Mucosa of stomach (tissue), 1 donor: ENCODE results near the gene MRPL49.

Source experiments
- H3K27me3 ChIP-seq: one replicate; pipeline ENCODE4 v1.7.0; 2013; ENCODE audit warnings: mild to moderate bottlenecking, low read length; ENCODE audit not compliant: control insufficient read depth, insufficient read depth
- H3K36me3 ChIP-seq: one replicate; pipeline ENCODE4 v1.7.0; 2013; ENCODE audit warnings: low read length; ENCODE audit not compliant: control insufficient read depth, insufficient read depth
- H3K4me1 ChIP-seq: one replicate; pipeline ENCODE4 v1.7.0; 2013; ENCODE audit warnings: mild to moderate bottlenecking, low read length; ENCODE audit not compliant: control insufficient read depth, insufficient read depth
- H3K4me3 ChIP-seq: one replicate; pipeline ENCODE4 v1.7.0; 2013; ENCODE audit warnings: low read length
- H3K9ac ChIP-seq: one replicate; pipeline ENCODE4 v1.7.0; 2013; ENCODE audit warnings: mild to moderate bottlenecking, low read length, moderate library complexity
- H3K9me3 ChIP-seq: one replicate; pipeline ENCODE4 v1.7.0; 2013; ENCODE audit warnings: mild to moderate bottlenecking, low read length, moderate library complexity; ENCODE audit not compliant: control insufficient read depth
- donor health status: Pancreatic carcinoma.

Gene MRPL49

DNA sequence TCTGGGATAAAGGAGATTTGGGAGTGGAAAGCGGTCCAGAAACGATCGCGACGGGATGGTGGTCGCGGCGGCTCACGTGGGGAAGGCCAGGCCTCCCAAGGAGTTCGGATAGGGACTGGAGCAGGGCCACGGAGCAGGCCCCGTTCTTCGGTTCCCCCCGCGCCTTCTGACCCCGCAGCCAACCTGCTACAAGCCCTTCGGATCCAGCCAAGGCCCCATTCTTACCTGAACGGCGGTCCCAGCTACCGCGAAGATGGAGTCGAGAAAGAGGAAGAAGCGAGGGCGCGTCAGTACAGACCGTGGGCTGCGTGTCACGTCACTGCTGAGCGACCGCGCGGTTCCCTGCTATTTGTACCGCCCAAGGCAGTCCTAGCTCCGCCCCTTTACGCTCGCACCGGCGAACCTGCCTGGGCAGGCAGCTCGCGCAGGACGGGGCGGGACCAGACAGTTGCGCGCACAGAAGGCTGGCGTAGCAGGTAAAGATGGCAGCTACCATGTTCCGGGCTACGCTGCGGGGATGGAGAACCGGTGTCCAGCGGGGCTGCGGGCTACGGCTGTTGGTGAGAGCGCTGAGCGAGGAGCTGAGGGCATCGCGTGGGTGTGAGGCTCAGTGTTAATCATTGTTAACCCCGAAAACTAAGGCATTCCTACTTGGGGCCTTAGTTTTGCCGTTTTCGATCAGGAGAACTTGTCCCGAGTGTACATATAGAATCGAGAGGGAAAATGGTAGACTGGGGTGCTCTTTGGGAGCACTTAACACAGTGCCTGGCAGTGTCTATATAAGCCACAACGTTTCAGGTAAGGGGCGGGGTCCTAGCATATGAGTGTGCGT lies at the start of gene MRPL49, which contains the start of gene FAU:
TSS of gene MRPL49 (plus strand) at position 457 of the 832 bp plus-strand sequence. CDS start at position 483, 26 bp downstream.
TSS of gene FAU (minus strand) at position 270 of the 832 bp plus-strand sequence. CDS start 321 bp downstream, outside the sequence.
- Histone ChIP-seq H3K4me3 (peak within 1 kb of the TSS; percentile 82), H3K9ac (peak within 1 kb of the TSS; percentile 99), H3K27me3 (no peaks in the 10 kb centered on the region), H3K36me3 (peaks cover 31% of the 10 kb centered on the region), H3K4me1 (peaks cover 11% of the 10 kb centered on the region), H3K9me3 (no peaks in the 10 kb centered on the region)

DNA sequence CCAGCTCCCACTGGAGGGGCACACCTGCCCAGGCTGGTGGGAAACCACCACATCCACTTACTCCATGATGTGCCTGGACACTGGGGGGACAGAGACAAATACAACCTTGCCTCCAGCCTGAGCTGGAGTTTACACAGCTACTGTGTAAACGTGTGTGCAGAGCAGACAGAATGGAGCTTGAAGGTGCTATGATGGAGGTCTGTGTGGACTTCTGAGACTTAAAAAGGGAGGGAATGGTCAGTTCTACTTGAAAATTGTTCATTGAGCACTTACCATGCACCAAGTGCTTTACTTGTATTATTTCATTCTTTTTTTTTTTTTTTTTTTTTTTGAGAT lies 49.5 kb upstream of the MRPL49 start:
- Histone ChIP-seq H3K9ac (no peak overlapping the region), H3K36me3 (no peaks in the 10 kb centered on the region), H3K9me3 (no peaks in the 10 kb centered on the region), H3K4me3 (no peak overlapping the region), H3K27me3 (no peaks in the 10 kb centered on the region), H3K4me1 (no peaks in the 10 kb centered on the region)

DNA sequence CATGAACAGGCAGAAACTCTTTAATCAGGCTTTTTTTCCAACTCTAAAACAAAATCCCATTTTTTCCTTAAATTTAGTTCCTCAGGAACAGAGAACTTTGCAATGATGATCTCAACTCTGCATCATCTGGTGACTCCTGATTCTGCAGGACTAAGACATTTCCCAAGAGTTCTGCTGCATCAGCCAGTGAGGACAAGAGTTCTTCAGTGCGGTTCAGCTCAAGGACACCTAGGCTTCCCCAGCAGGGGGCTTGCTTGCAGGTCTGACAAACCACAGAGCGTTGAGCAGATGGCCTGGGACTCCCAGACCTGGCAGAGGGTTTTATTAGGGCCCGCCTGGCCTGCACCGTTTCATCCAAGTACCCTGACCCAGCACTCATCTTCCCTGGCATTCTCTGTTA lies 44.7 kb upstream of the MRPL49 start:
- no peak overlapping the region for H3K4me3 ChIP-seq
- H3K27me3 ChIP-seq: no peaks in the 10 kb centered on the region
- no peaks in the 10 kb centered on the region for H3K36me3 ChIP-seq

DNA sequence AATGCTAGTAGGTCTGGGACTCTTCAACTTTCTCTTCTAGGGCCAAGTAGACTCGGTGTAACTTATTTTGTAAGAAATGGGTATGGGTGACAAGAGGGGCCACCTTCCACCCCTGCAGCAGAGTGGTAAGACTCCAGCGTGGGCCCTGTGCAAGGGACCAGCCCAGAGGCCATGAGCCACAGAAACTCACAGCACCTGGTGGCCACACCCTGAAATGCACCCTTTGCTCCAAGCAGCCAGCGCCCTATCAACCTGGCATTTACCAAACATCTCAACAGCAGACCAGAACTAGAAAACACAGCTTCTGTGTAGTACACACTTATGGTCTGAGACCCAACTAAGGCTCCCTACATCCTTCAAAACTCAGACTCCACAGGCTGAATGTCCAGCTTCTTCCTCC lies 44.0 kb upstream of the MRPL49 start:
- Histone ChIP-seq H3K4me1 (peaks cover 8% of the 10 kb centered on the region), H3K9ac (peak overlapping the region; percentile 48)

More for the DNA sequence above, 44.7 kb upstream of the MRPL49 start:
- Histone ChIP-seq H3K9me3 (no peaks in the 10 kb centered on the region), H3K4me1 (peaks cover 7% of the 10 kb centered on the region), H3K9ac (no peak overlapping the region)

DNA sequence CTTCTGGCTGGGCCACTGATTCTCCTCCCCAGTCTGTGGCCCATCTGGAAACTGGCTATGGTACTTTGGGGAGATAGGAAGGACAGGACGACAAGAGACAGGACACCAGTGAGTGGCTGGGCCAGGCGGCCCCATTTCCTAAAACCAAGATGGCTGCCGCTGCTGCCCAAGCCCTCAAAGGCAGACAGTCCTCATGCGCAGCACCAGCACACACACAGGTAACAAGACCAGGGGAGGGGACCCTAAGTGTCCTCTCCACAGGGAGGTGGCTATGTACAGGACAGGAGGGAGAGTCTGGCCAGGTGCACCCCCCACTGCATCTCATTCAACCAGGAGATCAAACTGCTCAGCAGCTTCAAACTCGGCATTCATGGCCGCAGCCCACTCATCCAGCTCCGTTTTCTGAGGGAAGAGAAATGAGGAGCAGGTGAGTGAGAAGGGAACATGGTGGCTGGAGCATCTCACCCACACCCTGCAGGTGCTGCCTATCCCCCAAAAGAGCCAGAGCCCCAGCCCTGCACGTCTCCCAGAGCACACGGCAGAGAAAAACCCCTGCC lies 43.3 kb upstream of the MRPL49 start:
- Histone ChIP-seq H3K36me3 (no peaks in the 10 kb centered on the region), H3K9me3 (no peaks in the 10 kb centered on the region), H3K27me3 (no peaks in the 10 kb centered on the region), H3K9ac (peak overlapping the region; percentile 48), H3K4me1 (peaks cover 15% of the 10 kb centered on the region), H3K4me3 (no peak overlapping the region)

More for the DNA sequence above, 44.0 kb upstream of the MRPL49 start:
- Histone ChIP-seq H3K27me3 (no peaks in the 10 kb centered on the region), H3K9me3 (no peaks in the 10 kb centered on the region), H3K4me3 (no peak overlapping the region), H3K36me3 (no peaks in the 10 kb centered on the region)

DNA sequence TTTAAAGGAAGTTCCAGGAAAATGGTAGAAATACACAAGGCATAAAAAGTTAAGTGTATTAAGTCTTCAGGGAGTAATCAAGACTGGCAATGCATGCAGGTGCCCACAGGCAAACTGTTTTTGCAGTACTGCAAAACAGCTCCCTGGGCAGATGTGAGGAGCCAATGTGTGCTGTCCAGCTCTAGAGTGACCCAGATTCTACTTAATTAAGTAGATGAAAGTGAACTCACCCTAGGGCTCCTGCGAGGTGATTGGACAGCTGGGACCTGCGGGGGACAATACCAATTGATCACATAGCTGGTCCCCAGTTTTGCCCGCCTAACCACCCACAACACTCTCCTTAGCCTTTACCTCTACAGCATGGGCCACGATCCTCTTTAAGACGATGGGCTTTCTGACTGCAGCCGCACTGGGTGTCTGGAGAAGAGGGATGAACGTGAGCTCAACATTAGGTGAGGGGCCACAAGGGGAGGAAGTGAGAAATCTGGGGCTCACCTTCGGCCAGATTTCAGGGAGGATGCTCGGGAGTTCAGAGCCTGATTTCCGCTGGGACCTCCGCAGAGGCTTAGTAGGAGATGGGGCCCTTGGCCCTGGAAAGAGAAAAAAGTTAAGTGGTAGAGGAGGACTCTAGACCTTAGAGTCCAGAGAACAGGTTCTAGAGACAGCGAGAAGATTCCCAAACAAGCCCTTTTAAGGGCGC lies 38.8 kb upstream of the MRPL49 start:
- H3K27me3 ChIP-seq: no peaks in the 10 kb centered on the region
- peak overlapping the region; percentile 49 for H3K4me3 ChIP-seq
- no peaks in the 10 kb centered on the region for H3K36me3 ChIP-seq
- peak overlapping the region; percentile 88 for H3K9ac ChIP-seq
- peaks cover 25% of the 10 kb centered on the region for H3K4me1 ChIP-seq
- no peaks in the 10 kb centered on the region for H3K9me3 ChIP-seq

DNA sequence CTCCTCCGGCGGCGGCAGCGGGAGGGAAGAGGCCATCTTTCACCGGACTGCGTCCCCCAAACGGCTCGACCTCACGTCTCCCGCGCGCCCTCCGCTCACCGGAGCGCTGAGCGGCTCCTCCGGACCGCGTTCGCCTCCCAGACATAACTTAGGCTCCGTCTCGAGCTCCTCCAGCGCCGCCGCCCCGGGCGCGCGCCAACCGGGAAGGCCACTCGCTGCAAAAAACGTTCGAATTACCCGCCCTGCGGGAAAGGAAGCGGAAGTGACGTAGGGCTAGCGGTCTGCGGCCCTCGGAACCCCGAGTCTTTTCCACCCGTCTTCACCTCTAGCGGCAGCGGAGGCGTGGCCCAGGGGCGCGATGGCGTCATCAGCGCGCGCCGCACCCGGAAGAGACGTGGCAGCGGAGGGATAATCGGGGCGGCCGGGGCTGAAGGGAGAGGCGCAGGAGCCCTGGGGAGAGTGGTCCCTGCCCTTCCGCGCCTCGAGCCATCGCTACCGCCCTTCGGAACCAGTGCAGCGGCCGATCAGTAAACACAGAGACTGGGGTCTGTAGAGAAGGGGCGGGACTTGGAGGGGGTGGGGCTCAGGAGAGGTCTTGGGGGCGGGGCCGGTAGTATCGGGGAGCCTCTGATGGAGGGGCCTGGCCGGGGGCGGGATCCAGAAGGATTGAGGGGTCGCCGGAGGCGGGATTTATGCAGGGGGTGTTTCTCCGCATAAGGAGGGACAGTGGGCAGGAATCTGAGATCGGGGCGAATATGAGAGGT lies 38.1 kb upstream of the MRPL49 start, which contains the start of the genes CDCA5 and ZFPL1:
TSS of gene CDCA5 (minus strand) at position 207 of the 764 bp plus-strand sequence. CDS start at position 145, 62 bp downstream.
TSS of gene ZFPL1 (plus strand) at position 389 of the 764 bp plus-strand sequence. CDS start 477 bp downstream, outside the sequence.
- H3K36me3 ChIP-seq: no peaks in the 10 kb centered on the region
- H3K27me3 ChIP-seq: no peaks in the 10 kb centered on the region
- H3K9me3 ChIP-seq: no peaks in the 10 kb centered on the region
- H3K9ac ChIP-seq: peak within 1 kb of the TSS; percentile 88
- H3K4me3 ChIP-seq: peak within 1 kb of the TSS; percentile 85
- peaks cover 18% of the 10 kb centered on the region for H3K4me1 ChIP-seq

DNA sequence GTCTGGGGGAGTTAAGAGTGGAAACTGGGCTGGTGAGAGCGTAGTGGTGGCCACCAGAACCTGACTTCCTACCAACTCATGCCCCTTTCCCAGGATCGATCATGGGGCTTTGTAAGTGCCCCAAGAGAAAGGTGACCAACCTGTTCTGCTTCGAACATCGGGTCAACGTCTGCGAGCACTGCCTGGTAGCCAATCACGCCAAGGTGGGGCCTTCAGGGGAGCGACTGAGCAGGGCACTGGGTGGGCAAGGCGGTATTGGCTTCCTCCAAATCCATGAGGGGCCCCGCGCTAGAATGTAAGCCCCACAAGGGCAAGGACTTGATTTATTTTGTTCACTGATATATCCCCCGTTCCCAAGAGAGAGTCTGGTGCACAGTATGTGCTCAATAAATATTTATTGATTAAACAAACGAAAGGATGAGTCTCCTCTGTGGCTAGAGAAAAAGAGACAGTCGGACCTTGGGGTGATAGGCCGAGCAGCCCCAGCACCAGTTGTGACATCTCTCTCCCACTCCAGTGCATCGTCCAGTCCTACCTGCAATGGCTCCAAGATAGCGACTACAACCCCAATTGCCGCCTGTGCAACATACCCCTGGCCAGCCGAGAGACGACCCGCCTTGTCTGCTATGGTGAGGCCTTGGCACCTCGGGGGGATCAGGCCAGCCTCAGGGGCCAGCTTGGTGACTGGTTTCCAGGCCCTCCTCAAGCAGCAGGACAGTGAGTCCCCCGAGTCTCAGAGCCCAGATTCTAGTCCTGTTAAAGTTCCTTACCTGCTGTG lies 37.3 kb upstream of the MRPL49 start:
- no peaks in the 10 kb centered on the region for H3K36me3 ChIP-seq

DNA sequence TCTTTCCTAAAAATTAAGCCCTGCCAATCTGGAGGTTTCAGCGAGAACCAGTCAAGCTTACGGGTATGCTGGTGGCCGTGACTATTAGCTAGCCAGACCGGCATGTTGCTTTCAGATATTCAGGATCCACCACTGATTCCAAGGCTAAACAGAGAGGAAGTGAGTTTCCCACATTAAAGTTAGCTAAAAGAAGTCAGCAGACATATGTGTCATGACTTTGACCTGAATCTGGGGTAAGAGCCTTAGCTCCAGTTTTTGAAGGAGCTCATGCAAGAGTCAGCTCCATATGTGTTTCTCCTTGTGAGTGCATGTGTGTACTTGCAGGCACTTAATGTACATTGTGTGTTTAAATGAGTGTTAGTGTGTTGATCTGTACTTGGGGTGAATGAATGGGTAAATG lies 36.7 kb upstream of the MRPL49 start:
- H3K4me1 ChIP-seq: peaks cover 18% of the 10 kb centered on the region
- H3K27me3 ChIP-seq: no peaks in the 10 kb centered on the region
- no peaks in the 10 kb centered on the region for H3K9me3 ChIP-seq
- H3K36me3 ChIP-seq: no peaks in the 10 kb centered on the region
- H3K9ac ChIP-seq: no peak overlapping the region
- no peak overlapping the region for H3K4me3 ChIP-seq

More for the DNA sequence above, 37.3 kb upstream of the MRPL49 start:
- Histone ChIP-seq H3K9ac (peak overlapping the region; percentile 88), H3K27me3 (no peaks in the 10 kb centered on the region), H3K4me1 (peaks cover 18% of the 10 kb centered on the region), H3K4me3 (peak overlapping the region; percentile 85), H3K9me3 (no peaks in the 10 kb centered on the region)

DNA sequence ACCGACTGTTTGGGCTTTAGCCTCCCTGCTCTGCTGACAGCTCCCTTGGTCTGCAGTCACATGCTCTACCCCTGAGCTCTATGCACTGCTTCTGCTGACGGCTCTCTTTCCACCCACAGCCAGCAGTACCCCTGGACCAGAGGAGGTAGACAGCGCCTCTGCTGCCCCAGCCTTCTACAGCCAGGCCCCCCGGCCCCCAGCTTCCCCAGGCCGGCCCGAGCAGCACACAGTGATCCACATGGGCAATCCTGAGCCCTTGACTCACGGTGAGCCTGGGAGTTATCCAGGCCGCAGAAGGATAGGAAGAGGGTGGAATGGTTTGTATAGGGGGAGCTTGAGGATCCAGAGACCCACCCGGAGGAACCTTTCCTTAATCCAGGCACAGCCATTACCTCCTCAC lies 35.3 kb upstream of the MRPL49 start:
- Histone ChIP-seq H3K27me3 (no peaks in the 10 kb centered on the region), H3K4me1 (peaks cover 18% of the 10 kb centered on the region), H3K4me3 (no peak overlapping the region), H3K36me3 (no peaks in the 10 kb centered on the region), H3K9ac (no peak overlapping the region), H3K9me3 (no peaks in the 10 kb centered on the region)

DNA sequence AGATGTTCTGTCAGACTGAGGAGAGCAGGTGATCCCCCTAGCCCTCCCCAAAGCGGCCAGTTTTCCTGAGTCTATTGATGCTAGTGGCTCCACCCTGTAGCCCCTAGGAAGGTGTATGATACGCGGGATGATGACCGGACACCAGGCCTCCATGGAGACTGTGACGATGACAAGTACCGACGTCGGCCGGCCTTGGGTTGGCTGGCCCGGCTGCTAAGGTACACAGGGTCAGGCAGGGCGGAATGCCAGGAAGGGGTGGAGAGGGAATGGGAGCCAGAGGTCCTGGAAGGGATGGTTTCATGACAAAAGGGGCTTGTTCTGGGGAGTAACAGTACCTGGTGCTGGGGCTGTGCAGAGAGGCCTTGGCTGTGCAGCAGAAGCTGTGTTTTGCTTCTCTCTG lies 34.9 kb upstream of the MRPL49 start:
- Histone ChIP-seq H3K4me1 (peaks cover 18% of the 10 kb centered on the region), H3K36me3 (no peaks in the 10 kb centered on the region), H3K9ac (no peak overlapping the region), H3K9me3 (no peaks in the 10 kb centered on the region), H3K4me3 (no peak overlapping the region), H3K27me3 (no peaks in the 10 kb centered on the region)
